Ishikawa (cell line): ENCODE data around the gene ATXN10.

Experiments used
- CEBPB ChIP-seq: IDR thresholded peaks from 2 replicates; pipeline ENCODE4 v1.6.1; 2012
- CREB1 ChIP-seq: IDR thresholded peaks from 2 replicates; pipeline ENCODE4 v1.6.1; 2012; ENCODE audit warnings: low read depth
- EGR1 ChIP-seq: IDR thresholded peaks from 2 replicates; pipeline ENCODE4 v1.6.1; 2012
- EP300 ChIP-seq: IDR thresholded peaks from 2 replicates; pipeline ENCODE4 v1.6.1; 2012; ENCODE audit warnings: borderline replicate concordance
- FOXM1 ChIP-seq: IDR thresholded peaks from 2 replicates; pipeline ENCODE4 v1.6.1; 2012; ENCODE audit warnings: low read depth, borderline replicate concordance
- MAX ChIP-seq: IDR thresholded peaks from 2 replicates; pipeline ENCODE4 v1.6.1; 2012
- NFIC ChIP-seq: IDR thresholded peaks from 2 replicates; pipeline ENCODE4 v1.6.1; 2012
- RAD21 ChIP-seq: IDR thresholded peaks from 2 replicates; pipeline ENCODE4 v1.6.1; 2012; ENCODE audit warnings: low read depth
- REST ChIP-seq: IDR thresholded peaks from 2 replicates; pipeline ENCODE4 v1.6.1; 2012; ENCODE audit warnings: low read depth, mild to moderate bottlenecking
- TAF1 ChIP-seq: IDR thresholded peaks from 2 replicates; pipeline ENCODE4 v1.6.1; 2012; ENCODE audit warnings: low read depth, mild to moderate bottlenecking
- TCF12 ChIP-seq: IDR thresholded peaks from 2 replicates; pipeline ENCODE4 v1.6.1; 2012; ENCODE audit warnings: low read depth
- TEAD4 ChIP-seq: IDR thresholded peaks from 2 replicates; pipeline ENCODE4 v1.6.1; 2012
- USF1 ChIP-seq: IDR thresholded peaks from 2 replicates; pipeline ENCODE4 v1.6.1; 2012
- YY1 ChIP-seq: IDR thresholded peaks from 2 replicates; pipeline ENCODE4 v1.6.1; 2012; ENCODE audit warnings: low read depth
- ZBTB7A ChIP-seq: IDR thresholded peaks from 2 replicates; pipeline ENCODE4 v1.6.1; 2012; ENCODE audit warnings: low read depth

ATXN10 gene

GRCh38 chr22:45878901-45879551 lies 207.4 kb downstream of the ATXN10 start:
- TF ChIP-seq ZBTB7A (no peak), CEBPB (no peak)

- TF ChIP-seq USF1 (no peak), TEAD4 (no peak), CEBPB (no peak), TCF12 (no peak), CREB1 (no peak), TAF1 (no peak)
These were observed 207.9 kb downstream of the ATXN10 start for GRCh38 chr22:45879552-45879949.

- TF ChIP-seq USF1 (no peak), CEBPB (no peak), YY1 (no peak), FOXM1 (no peak), EP300 (no peak), NFIC (no peak), ZBTB7A (no peak), REST (no peak), TEAD4 (no peak), MAX (no peak), RAD21 (no peak), EGR1 (no peak), TCF12 (no peak), CREB1 (no peak), TAF1 (no peak)
These were observed 208.6 kb downstream of the ATXN10 start for GRCh38 chr22:45880091-45880715.

GRCh38 chr22:45880716-45881523 lies 209.3 kb downstream of the ATXN10 start:
- TF ChIP-seq USF1, result no peak
- no peak for TF ChIP-seq TCF12
- no peak for TF ChIP-seq EGR1
- no peak for TF ChIP-seq RAD21
- TF ChIP-seq NFIC, result no peak
- no peak for TF ChIP-seq TAF1
- no peak for TF ChIP-seq MAX
- no peak for TF ChIP-seq YY1
- TF ChIP-seq ZBTB7A, result no peak
- no peak for TF ChIP-seq REST

GRCh38 chr22:45881524-45881875 lies 209.9 kb downstream of the ATXN10 start:
- TF ChIP-seq TEAD4, result no peak
- TF ChIP-seq RAD21, result no peak
- TF ChIP-seq TAF1, result no peak
- no peak for TF ChIP-seq REST
